ENCODE data around the gene PRDM16. TPM values are rescaled to one million over a fixed set of nuclear protein-coding genes. Genes with fewer than 3 reads are reported as not detected.

Gene PRDM16
- total and polyA plus RNA-seq, 4 donors, result 0.05 to 0.67 (median 0.19) TPM

DNA sequence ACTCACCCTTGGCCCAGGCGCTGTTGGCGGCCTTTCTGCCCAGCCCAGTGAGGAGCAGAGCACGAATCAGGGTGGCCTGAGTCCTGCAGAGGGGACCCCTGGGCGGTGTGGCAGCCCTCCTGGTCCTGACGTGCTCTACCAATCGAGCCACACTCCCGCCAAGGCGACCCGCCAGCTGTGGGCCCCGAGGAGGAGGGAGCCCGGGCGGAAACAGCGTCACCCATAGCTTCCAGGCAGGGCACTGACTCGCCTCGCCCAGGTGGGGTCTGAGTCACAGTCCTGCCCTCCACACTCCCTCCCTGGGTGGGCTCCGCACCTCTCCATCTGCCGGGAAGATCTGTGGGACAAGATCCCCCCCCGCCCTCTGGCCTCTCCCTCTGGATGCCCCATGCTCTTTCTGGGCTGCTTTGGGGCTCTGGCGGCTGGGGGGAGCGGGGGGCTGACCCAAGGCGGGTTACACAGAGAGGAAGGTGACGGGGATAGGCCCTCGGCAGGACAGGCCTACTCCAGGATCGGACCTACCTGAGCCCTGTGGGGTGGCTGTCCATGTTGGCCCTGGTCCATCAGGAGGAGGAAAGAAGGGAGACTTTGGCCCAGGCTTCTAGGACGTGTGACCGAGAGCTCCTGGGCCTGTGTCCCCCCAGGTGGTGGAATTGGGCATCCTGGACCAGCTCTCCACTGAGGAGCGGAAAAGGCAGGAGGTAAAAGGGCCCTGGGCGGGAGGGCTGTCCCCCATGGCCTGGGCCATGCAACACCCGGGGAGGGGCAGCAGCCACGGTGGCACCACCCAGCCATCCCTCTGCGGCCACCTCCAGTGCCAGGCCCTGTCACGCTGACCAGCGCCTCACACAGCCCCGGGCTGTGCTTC lies 399.5 kb downstream of the PRDM16 start:
- Histone ChIP-seq H3K9me3 (ENCODE audit: control insufficient read depth in 4 of 4, low read length in 3 of 4) (no peaks in the 10 kb centered on the region), H3K4me1 (ENCODE audit: control insufficient read depth in 4 of 4, insufficient read depth in 4 of 4, low read length in 3 of 4) (no peaks in the 10 kb centered on the region), H3K36me3 (ENCODE audit: control insufficient read depth in 4 of 4, insufficient read depth in 3 of 4, low read depth in 1 of 4, low read length in 3 of 4) (no peaks in the 10 kb centered on the region), H3K27ac (ENCODE audit: low read depth in 1 of 2, low read length in 2 of 2) (no peak overlapping the region), H3K27me3 (ENCODE audit: control insufficient read depth in 4 of 4, insufficient read depth in 4 of 4, low read length in 3 of 4) (no peaks in the 10 kb centered on the region), H3K9ac (ENCODE audit: low read depth in 1 of 2, low read length in 2 of 2) (no peak overlapping the region), H3K4me3 (ENCODE audit: low read depth in 1 of 3, low read length in 3 of 3) (no peak overlapping the region)
- no peak for TF ChIP-seq GABPA (IDR thresholded peaks at IDR 0.05 in 1 of 2, conservative IDR thresholded peaks at IDR 0.05 in 1 of 2)
- WGBS, result 89% methylated on average over 34 of the region's 34 CpGs
- no peak for DNase-seq (ENCODE audit: low spot score)

DNA sequence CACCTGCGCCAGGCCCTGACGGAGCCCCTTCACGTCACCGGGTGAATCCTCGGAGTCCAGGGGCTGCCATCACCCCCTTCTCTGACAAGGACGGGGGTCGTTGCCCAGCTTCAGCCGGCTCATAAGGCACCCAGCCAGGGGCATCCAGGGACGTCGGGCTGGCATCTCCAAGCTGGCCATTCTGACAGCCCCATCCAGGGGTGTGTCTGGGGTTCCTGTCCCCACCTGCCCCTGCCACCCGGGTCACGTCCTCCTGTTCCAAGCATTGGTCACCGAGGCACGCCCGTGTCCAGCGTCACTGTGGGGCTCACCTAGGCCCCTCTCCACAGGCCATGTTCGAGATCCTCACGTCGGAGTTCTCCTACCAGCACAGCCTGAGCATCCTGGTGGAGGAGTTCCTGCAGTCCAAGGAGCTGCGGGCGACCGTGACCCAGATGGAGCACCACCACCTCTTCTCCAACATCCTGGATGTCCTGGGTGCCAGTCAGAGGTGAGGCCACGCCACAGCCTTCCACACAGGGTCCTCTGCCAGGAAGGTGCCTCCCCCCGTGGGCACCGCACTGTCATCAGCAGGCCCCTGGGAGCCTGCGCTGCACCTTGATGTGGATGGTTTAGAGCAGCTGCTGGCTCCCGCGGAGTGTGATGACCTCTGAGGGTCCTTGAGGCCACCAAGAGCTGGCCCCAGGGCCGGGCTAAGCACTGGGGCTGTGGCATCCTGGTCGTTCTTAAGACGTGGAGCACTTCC lies 400.3 kb downstream of the PRDM16 start:
- no peak overlapping the region for H3K4me3 ChIP-seq (ENCODE audit: low read depth in 1 of 3, low read length in 3 of 3)
- H3K36me3 ChIP-seq (ENCODE audit: control insufficient read depth in 4 of 4, insufficient read depth in 3 of 4, low read depth in 1 of 4, low read length in 3 of 4), result no peaks in the 10 kb centered on the region
- no peaks in the 10 kb centered on the region for H3K4me1 ChIP-seq (ENCODE audit: control insufficient read depth in 4 of 4, insufficient read depth in 4 of 4, low read length in 3 of 4)
- H3K9ac ChIP-seq (ENCODE audit: low read depth in 1 of 2, low read length in 2 of 2), result no peak overlapping the region
- no peaks in the 10 kb centered on the region for H3K27me3 ChIP-seq (ENCODE audit: control insufficient read depth in 4 of 4, insufficient read depth in 4 of 4, low read length in 3 of 4)
- no peak overlapping the region for H3K27ac ChIP-seq (ENCODE audit: low read depth in 1 of 2, low read length in 2 of 2)
- DNase-seq (ENCODE audit: low spot score), result no peak
- H3K9me3 ChIP-seq (ENCODE audit: control insufficient read depth in 4 of 4, low read length in 3 of 4), result no peaks in the 10 kb centered on the region
- WGBS, result 96% methylated on average over 31 of the region's 31 CpGs
- TF ChIP-seq NR2F2 (IDR thresholded peaks at IDR 0.05) (no peak), TAF1 (conservative IDR thresholded peaks at IDR 0.05) (no peak), RAD21 (IDR thresholded peaks at IDR 0.05) (no peak), HNF4G (IDR thresholded peaks at IDR 0.05) (no peak), RXRA (IDR thresholded peaks at IDR 0.05) (no peak), EGR1 (IDR thresholded peaks at IDR 0.05; ENCODE audit: low read depth in 2 of 2) (no peak), JUND (IDR thresholded peaks at IDR 0.05) (no peak), HNF4A (conservative IDR thresholded peaks at IDR 0.05) (no peak)
- TF ChIP-seq, protein P1, sequence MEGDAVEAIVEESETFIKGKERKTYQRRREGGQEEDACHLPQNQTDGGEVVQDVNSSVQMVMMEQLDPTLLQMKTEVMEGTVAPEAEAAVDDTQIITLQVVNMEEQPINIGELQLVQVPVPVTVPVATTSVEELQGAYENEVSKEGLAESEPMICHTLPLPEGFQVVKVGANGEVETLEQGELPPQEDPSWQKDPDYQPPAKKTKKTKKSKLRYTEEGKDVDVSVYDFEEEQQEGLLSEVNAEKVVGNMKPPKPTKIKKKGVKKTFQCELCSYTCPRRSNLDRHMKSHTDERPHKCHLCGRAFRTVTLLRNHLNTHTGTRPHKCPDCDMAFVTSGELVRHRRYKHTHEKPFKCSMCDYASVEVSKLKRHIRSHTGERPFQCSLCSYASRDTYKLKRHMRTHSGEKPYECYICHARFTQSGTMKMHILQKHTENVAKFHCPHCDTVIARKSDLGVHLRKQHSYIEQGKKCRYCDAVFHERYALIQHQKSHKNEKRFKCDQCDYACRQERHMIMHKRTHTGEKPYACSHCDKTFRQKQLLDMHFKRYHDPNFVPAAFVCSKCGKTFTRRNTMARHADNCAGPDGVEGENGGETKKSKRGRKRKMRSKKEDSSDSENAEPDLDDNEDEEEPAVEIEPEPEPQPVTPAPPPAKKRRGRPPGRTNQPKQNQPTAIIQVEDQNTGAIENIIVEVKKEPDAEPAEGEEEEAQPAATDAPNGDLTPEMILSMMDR (IDR thresholded peaks at IDR 0.05; ENCODE audit: low read depth, low read length, missing input control), result no peak
- TF ChIP-seq, protein P2, sequence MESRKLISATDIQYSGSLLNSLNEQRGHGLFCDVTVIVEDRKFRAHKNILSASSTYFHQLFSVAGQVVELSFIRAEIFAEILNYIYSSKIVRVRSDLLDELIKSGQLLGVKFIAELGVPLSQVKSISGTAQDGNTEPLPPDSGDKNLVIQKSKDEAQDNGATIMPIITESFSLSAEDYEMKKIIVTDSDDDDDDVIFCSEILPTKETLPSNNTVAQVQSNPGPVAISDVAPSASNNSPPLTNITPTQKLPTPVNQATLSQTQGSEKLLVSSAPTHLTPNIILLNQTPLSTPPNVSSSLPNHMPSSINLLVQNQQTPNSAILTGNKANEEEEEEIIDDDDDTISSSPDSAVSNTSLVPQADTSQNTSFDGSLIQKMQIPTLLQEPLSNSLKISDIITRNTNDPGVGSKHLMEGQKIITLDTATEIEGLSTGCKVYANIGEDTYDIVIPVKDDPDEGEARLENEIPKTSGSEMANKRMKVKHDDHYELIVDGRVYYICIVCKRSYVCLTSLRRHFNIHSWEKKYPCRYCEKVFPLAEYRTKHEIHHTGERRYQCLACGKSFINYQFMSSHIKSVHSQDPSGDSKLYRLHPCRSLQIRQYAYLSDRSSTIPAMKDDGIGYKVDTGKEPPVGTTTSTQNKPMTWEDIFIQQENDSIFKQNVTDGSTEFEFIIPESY (IDR thresholded peaks at IDR 0.05), result no peak
- TF ChIP-seq, protein P3, sequence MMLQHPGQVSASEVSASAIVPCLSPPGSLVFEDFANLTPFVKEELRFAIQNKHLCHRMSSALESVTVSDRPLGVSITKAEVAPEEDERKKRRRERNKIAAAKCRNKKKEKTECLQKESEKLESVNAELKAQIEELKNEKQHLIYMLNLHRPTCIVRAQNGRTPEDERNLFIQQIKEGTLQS (IDR thresholded peaks at IDR 0.05), result no peak
- TF ChIP-seq, protein P4, sequence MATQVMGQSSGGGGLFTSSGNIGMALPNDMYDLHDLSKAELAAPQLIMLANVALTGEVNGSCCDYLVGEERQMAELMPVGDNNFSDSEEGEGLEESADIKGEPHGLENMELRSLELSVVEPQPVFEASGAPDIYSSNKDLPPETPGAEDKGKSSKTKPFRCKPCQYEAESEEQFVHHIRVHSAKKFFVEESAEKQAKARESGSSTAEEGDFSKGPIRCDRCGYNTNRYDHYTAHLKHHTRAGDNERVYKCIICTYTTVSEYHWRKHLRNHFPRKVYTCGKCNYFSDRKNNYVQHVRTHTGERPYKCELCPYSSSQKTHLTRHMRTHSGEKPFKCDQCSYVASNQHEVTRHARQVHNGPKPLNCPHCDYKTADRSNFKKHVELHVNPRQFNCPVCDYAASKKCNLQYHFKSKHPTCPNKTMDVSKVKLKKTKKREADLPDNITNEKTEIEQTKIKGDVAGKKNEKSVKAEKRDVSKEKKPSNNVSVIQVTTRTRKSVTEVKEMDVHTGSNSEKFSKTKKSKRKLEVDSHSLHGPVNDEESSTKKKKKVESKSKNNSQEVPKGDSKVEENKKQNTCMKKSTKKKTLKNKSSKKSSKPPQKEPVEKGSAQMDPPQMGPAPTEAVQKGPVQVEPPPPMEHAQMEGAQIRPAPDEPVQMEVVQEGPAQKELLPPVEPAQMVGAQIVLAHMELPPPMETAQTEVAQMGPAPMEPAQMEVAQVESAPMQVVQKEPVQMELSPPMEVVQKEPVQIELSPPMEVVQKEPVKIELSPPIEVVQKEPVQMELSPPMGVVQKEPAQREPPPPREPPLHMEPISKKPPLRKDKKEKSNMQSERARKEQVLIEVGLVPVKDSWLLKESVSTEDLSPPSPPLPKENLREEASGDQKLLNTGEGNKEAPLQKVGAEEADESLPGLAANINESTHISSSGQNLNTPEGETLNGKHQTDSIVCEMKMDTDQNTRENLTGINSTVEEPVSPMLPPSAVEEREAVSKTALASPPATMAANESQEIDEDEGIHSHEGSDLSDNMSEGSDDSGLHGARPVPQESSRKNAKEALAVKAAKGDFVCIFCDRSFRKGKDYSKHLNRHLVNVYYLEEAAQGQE (IDR thresholded peaks at IDR 0.05), result no peak
